Measurements from ENCODE around the gene HDAC4.

HDAC4 gene

GRCh38 chr2:239262484-239263230, 138.2 kb downstream of the HDAC4 start:
- peak; percentile 22 for DNase-seq

GRCh38 chr2:239261796-239262483, 138.9 kb downstream of the HDAC4 start:
- peak; percentile 22 for DNase-seq

GRCh38 chr2:239261356-239261755, 139.5 kb downstream of the HDAC4 start:
- DNase-seq = peak; percentile 14

- no peak for DNase-seq
Observed at GRCh38 chr2:239260546-239261327, 140.1 kb downstream of the HDAC4 start.

- DNase-seq = peak; percentile 15
Observed at GRCh38 chr2:239259603-239260298, 141.1 kb downstream of the HDAC4 start.

- no peak for DNase-seq
Observed at GRCh38 chr2:239259173-239259572, 141.6 kb downstream of the HDAC4 start.

- no peak for DNase-seq
Observed at GRCh38 chr2:239258248-239258647, 142.6 kb downstream of the HDAC4 start.

GRCh38 chr2:239257511-239257937, 143.3 kb downstream of the HDAC4 start:
- DNase-seq = no peak

GRCh38 chr2:239256350-239256743, 144.5 kb downstream of the HDAC4 start:
- DNase-seq = no peak

GRCh38 chr2:239255628-239256349, 145.0 kb downstream of the HDAC4 start:
- no peak for DNase-seq

GRCh38 chr2:239255218-239255617, 145.6 kb downstream of the HDAC4 start:
- no peak for DNase-seq

GRCh38 chr2:239253701-239254436, 147.0 kb downstream of the HDAC4 start:
- DNase-seq = no peak

GRCh38 chr2:239253264-239253663, 147.6 kb downstream of the HDAC4 start:
- DNase-seq = no peak

- DNase-seq = peak; percentile 71
Observed at GRCh38 chr2:239252801-239253200, 148.0 kb downstream of the HDAC4 start.

GRCh38 chr2:239252393-239252792, 148.4 kb downstream of the HDAC4 start:
- no peak for DNase-seq

GRCh38 chr2:239251971-239252370, 148.8 kb downstream of the HDAC4 start:
- no peak for DNase-seq

GRCh38 chr2:239250216-239251081, 150.4 kb downstream of the HDAC4 start:
- no peak for DNase-seq

- peak; percentile 87 for DNase-seq
Observed at GRCh38 chr2:239249776-239250175, 151.0 kb downstream of the HDAC4 start.

GRCh38 chr2:239249048-239249447, 151.8 kb downstream of the HDAC4 start:
- no peak for DNase-seq
